NCI-H146 treated with DMSO at 0.1 percent for 48 hours (cell line): ENCODE data around the gene SPATA17.

Experiments
- DNase-seq: peaks from one replicate; lab custom pipeline; 2025; ENCODE audit not compliant: unreplicated experiment; lab: John Stamatoyannopoulos, UW

Gene SPATA17

GRCh38 chr1:217847643-217848042 lies 216.5 kb downstream of the SPATA17 start:
- no peak for DNase-seq

DNA sequence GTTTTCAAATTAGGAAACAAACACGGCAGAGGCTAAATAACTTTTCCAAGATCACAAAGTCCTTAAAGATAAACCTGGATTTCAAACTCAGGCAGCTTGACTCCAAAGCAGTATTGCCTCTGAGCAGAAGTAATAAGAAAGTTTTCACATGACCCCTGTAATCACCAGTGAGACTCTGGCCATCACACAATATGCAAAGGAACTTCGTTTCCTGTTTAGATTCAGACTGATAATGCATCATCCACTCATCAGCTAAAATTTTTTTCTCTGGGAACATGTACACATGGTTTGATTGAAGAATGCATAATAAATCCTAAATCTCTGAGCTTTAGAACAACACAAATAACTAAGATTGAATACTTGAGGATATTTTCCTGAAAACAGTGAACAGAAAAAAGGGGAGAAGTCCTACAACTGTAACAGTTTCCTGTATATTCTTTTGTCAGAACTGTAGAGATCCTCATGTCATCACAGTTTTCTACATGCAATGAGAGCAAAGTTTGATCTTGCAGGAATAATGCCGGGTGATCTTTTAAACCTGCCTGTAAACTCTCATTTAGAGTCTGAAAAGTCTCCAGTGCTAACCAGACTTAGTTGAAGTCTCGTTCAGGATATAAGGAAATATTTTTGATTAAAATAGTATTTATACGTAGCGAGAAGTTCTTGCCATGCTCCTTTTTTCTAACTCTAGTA lies 225.3 kb downstream of the SPATA17 start:
- no peak for DNase-seq

DNA sequence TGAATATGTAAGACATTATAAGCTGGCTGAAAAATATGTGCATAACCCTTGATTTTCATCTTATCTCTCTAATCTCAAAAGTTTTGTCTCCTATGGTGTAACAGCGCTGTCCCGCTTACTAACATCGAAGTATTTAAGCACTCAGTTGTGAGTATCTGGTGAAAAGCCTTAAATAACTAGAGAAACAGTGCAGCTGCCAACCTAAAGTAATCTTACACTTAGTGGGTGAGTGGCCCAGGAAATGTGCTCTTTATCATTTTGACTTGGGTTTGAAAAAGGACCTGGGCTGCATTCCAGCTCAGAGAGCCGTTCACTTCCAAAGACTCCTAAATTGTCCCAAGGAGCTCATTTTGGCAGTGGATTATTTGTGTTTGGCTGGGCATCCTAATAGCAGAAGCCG lies 225.9 kb downstream of the SPATA17 start:
- no peak for DNase-seq

DNA sequence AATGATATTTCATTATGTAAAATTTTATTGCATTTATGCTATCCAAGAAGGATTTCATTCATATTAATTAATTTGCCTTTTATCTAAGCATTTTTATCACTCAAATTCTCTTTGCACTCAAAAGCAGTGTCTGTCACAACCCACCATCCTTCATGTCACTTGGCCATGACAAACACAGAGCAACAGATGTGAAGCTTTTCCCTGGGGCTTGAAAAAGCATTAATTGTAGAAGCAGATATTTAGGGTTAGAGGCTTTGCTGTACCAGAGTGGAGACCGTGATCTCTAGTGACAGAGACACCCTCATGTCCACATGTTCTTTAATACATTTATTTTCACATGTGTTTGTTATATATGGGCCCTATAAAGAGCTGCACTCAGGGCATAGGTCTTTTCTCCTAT lies 230.5 kb downstream of the SPATA17 start:
- DNase-seq, result no peak

GRCh38 chr1:217867446-217867995 lies 236.4 kb downstream of the SPATA17 start:
- DNase-seq, result no peak

DNA sequence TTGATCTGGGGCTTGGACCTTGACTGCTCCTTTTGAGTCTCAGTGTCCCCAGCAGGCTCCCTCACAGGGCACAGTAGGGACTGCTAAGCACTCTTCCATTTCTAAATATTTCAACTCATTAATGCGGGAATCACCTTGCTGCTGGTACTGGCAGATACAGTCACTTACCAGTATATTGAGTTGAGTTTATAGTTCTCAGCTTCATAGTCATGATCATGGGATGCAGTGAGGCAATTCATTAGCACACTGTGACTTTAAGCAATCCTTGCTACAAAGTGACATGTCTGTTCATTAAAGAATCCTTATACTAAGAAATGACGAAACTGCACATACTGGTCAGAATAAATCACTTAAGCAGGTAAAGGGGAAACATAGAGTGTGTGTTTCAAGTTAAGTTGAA lies 240.8 kb downstream of the SPATA17 start:
- DNase-seq, result no peak

GRCh38 chr1:217875229-217875628 lies 244.1 kb downstream of the SPATA17 start:
- DNase-seq, result no peak

DNA sequence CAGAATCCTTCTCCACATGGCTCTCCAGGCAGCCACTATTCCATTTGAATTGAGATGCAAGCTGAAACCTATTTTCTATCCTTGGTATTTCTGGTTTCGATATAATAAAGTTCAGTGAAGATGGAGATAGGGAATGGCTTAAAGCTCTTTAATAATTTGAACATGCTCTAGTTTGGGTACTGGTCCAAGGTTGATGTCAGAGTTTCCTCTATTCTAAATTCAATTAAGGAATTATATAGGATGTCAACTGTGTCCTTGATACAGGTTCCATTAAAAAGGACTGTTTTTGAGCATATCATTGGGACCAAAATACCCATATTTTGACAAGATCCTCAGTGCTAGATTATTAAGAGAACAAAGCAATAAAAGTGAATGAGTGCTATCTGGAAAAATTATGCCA lies 245.3 kb downstream of the SPATA17 start:
- DNase-seq, result no peak

- DNase-seq, result no peak
Observed at GRCh38 chr1:217876896-217877295, 245.8 kb downstream of the SPATA17 start.

- no peak for DNase-seq
Observed at GRCh38 chr1:217881131-217881543, 250.0 kb downstream of the SPATA17 start.

- no peak for DNase-seq
Observed at GRCh38 chr1:217881607-217882332, 250.6 kb downstream of the SPATA17 start.

GRCh38 chr1:217885181-217885580 lies 254.0 kb downstream of the SPATA17 start:
- DNase-seq, result no peak

GRCh38 chr1:217888328-217888727 lies 257.2 kb downstream of the SPATA17 start:
- no peak for DNase-seq

- no peak for DNase-seq
Observed at GRCh38 chr1:217889401-217889800, 258.3 kb downstream of the SPATA17 start.

GRCh38 chr1:217891966-217892365 lies 260.8 kb downstream of the SPATA17 start:
- DNase-seq, result no peak

DNA sequence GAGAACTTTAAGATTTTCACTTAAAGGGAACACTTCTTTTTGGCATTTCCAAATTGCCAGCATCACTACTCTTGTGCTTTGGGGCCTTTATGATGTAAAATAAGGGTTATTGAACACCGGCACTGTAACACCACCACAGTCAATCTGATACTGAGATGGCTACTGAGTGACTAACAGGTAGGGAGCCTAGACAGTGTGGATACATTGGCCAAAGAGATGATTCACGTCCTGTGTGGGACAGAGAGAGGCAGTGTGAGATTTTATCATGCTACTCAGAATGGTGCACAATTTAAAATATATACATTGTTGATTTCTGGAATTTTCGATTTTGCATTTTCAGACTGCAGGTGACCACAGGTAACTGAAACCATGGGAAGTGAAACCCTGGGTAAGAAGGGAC lies 261.6 kb downstream of the SPATA17 start:
- DNase-seq, result no peak

DNA sequence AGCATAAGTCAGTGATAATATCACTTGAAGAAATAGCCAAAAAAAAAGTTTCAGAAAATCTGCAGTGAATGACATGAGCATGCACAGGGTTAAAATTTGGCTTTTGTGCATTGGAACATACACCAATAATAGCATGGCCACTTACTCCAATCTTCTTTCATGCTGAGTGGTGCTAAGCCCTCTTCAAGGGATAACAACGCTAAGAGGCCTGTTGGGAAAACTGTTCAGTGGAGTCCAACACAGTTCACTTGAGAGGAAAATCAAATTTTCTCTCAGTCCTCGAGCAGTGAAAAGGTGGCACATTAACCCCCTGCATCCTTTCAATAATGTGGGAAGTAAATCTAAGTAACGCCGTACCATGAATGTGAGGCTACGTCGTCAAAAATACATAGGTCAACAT lies 264.7 kb downstream of the SPATA17 start:
- no peak for DNase-seq

- DNase-seq, result no peak
Observed at GRCh38 chr1:217896490-217896889, 265.3 kb downstream of the SPATA17 start.

- DNase-seq, result no peak
Observed at GRCh38 chr1:217897100-217897499, 266.0 kb downstream of the SPATA17 start.

DNA sequence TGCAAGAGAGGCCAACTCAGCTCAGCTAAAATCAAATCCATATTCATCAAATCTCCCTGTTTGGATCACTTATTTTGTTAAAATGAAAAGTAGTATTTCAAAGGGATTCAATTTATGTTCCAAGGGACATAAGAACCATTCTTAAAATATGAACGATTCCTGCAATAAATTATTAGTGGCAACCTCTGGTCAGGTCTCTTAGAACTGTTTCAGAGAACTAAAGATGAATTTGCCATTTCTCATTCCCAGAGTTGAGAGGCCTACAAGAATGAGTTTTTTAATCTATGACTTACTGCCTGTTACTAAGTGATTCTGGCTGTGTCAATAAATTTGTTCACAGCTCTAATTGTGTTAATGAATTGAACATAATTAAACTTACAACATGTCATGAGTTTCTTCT lies 268.5 kb downstream of the SPATA17 start:
- no peak for DNase-seq

- no peak for DNase-seq
Observed at GRCh38 chr1:217907504-217907903, 276.4 kb downstream of the SPATA17 start.

DNA sequence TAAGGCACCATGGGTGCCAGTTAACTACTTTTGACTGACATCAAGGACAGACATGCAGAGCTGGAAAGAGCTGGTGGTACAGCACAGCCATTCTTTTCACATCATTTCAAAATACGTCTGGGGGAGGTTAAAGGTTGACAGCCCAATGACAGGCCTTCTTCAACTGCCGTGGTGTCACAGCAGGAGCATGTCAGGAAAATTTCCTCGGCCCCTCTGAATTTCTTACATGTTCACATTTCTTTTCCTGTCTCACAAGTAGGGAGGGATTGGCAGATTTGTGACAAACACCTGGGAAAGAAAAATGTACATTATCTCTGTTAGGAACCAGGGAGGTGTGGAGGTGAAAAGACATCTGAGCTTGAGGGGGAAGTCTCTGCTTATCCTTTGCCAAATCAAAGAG lies 279.1 kb downstream of the SPATA17 start:
- DNase-seq, result no peak
